ENCODE results near the gene DHCR7.

Gene DHCR7

GRCh38 chr11:71451596-71452198 lies 3.5 kb upstream of the DHCR7 start:
- peak; percentile 6 for DNase-seq (ENCODE audit: low read depth)
- H3K4me3 ChIP-seq (ENCODE audit: low read depth, low read length): no peak overlapping the region
- no peak for TF ChIP-seq CTCF (conservative IDR thresholded peaks at IDR 0.05; ENCODE audit: low read depth, low read length)

DNA sequence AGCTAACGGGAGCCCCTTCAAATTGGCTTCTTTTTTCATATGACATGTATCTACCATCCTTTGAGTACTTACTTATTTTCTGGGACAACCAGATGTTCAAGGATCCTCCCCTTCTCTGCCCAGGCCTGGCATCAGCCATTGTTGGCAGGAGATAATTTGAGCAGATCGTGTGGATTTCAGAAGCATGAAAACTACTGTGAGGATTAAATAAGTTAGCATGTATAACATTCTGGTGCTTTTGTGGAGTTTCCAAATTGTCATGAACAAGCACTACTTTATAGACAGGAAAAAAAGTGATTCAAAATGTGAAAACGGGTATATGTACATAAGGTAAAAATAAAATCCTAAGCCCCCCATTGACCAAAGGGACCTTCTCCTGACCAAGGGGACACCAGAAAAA lies 2.7 kb upstream of the DHCR7 start:
- no peak overlapping the region for H3K4me3 ChIP-seq (ENCODE audit: low read depth, low read length)
- DNase-seq (ENCODE audit: low read depth): no peak
- TF ChIP-seq CTCF (conservative IDR thresholded peaks at IDR 0.05; ENCODE audit: low read depth, low read length): no peak

DNA sequence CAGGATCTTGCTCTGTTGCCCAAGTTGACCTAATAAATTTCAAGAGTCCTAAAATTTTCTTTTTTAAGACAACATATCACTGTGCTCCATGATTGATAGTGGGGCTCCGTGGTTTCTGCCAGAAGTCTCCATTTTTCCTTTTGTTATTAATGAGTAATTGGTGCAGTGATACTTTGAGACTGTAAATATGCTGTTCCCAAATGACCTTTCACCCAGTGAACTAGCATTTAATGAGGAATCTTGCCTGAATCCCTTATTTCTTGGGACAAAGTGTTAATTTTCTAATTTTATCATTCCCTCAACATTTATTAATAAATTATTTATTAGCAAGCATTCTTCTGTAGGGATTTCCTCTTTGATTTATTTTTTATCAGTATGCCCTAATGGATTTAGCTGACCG lies 2.3 kb upstream of the DHCR7 start:
- DNase-seq (ENCODE audit: low read depth): no peak
- H3K4me3 ChIP-seq (ENCODE audit: low read depth, low read length): no peak overlapping the region
- no peak for TF ChIP-seq CTCF (conservative IDR thresholded peaks at IDR 0.05; ENCODE audit: low read depth, low read length)

- no peak for TF ChIP-seq CTCF (conservative IDR thresholded peaks at IDR 0.05; ENCODE audit: low read depth, low read length)
- DNase-seq (ENCODE audit: low read depth): no peak
- peak overlapping the region; percentile 74 for H3K4me3 ChIP-seq (ENCODE audit: low read depth, low read length)
Observed at GRCh38 chr11:71449596-71449995, 1.4 kb upstream of the DHCR7 start.

DNA sequence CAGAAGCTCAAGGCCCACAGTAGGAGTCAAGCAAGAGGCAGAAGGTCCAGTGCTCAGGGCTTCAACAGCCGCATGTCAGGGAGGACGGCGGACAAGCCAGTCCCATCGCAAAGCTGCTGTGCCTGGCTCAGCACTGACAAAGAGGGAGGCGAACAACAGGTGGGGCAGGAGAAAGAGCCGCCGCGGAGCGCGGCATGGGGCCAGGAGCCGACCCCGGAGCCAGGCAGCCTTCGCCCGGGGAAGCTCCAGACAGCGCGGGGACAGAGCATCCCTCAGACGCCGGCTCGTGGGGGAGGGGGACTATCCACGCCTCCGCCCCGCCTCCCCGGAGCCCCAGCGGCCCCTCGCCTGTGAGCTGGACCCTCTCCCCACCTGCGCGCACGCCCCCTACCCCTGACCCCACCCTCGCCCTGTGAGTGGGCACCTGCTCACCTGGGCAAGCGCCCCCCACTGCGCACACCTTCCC lies 369 bp downstream of the DHCR7 start:
- no peak for TF ChIP-seq CTCF (conservative IDR thresholded peaks at IDR 0.05; ENCODE audit: low read depth, low read length)
- DNase-seq (ENCODE audit: low read depth): no peak

DNA sequence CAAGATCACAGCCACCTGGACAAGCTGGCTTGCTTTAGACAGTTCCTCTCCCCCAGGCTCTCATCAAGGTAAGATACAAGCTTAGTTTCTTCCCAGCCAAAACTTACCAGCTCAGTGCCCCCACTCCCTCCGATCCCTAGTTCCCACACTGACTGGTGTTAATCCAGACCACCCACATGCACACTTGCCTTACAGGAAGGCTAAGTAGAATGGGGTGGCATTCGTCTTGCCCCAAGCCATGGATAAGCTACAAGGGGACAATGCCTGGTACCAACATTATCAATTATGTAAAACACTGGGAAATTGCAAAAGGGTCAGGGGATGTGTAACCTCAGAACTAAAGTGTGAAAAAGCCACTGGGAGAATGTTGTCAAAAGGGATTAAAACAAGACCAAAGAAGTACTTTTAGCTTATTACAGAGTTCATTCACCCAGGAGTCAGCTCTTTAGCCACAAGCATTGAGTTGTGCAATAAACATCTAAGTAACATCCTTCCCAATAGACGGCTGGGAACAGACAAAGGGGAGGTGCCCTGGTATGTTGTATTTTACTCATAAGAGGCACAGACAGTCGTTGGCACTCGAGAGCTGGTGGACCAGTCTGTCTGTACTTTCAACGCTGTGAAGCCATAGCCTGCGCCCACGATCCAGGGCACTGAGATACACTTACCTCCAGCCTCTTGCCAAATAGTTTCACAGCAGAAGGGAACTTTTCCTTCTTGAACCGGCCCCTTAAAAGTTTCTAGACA lies 1.1 kb downstream of the DHCR7 start:
- DNase-seq (ENCODE audit: low read depth): peak; percentile 92
- H3K4me3 ChIP-seq (ENCODE audit: low read depth, low read length): peak overlapping the region; percentile 74
- no peak for TF ChIP-seq CTCF (conservative IDR thresholded peaks at IDR 0.05; ENCODE audit: low read depth, low read length)

More for the DNA sequence above, 369 bp downstream of the DHCR7 start:
- peak overlapping the region; percentile 74 for H3K4me3 ChIP-seq (ENCODE audit: low read depth, low read length)

DNA sequence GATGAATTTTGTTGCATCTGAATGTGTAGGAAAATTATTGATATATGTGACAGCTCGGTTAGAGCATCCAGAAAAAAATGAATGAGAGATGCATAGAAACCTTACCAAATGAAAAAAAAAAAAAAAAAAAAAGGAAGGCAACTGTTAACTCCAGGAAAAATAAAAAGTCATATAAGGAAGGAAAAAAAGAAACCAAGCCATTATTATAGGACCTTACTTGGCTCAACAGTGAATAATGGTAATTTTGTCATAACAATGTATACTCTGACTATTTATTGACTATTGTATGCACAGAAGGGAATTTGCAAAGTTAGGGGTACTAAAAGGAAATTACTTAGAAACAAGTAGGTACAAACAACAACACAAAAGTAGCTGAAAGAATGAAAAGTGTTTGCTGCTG lies 2.0 kb downstream of the DHCR7 start:
- no peak for DNase-seq (ENCODE audit: low read depth)
- no peak overlapping the region for H3K4me3 ChIP-seq (ENCODE audit: low read depth, low read length)
- TF ChIP-seq CTCF (conservative IDR thresholded peaks at IDR 0.05; ENCODE audit: low read depth, low read length): no peak

Data from choroid plexus epithelial cell (primary cell).